Stomach (tissue), 9 donors: ENCODE results near the gene GPX5. TPM values are rescaled to one million over a fixed set of nuclear protein-coding genes. Genes with fewer than 3 reads are reported as not detected.

ENCODE experiments used
- DNase-seq, 2 donors: peaks; one replicate each; pipeline versions ENCODE4 v3.0.0 to v3.0.0-alpha.2; 2013 to 2019
- H3K27ac ChIP-seq, 5 donors: fragments of 200-600 bp in 4 of 5; sonication (generic) in 4 of 5; one replicate each; pipeline ENCODE4 v1.5.1; 2013 to 2019; ENCODE audit warnings: mild to moderate bottlenecking in 1 of 5, moderate library complexity in 1 of 5
- H3K27me3 ChIP-seq, 3 donors: fragments of 200-600 bp; sonication (generic); one replicate each; pipeline ENCODE4 v1.5.1; 2017 to 2019; ENCODE audit warnings: mixed run types in 1 of 3
- H3K36me3 ChIP-seq, 4 donors: fragments of 200-600 bp; sonication (generic); 1 replicate in 3 of 4; 2 replicates in 1 of 4; pipeline ENCODE4 v1.5.1; 2016 to 2019
- H3K4me1 ChIP-seq, 4 donors: fragments of 200-600 bp; sonication (generic); one replicate each; pipeline ENCODE4 v1.5.1; 2016 to 2019
- H3K4me3 ChIP-seq, 4 donors: fragments of 200-600 bp; sonication (generic) in 3 of 4; one replicate each; pipeline ENCODE4 v1.5.1; 2016 to 2019; ENCODE audit warnings: mild to moderate bottlenecking in 1 of 4
- H3K9me3 ChIP-seq, 4 donors: fragments of 200-600 bp; sonication (generic); one replicate each; pipeline ENCODE4 v1.5.1; 2016 to 2019
- CTCF ChIP-seq, 7 experiments: fragments of 450-650 bp in 4 of 7; fragments of 200-600 bp in 3 of 7; sonication (generic) in 3 of 7; IDR thresholded peaks; one replicate each; pipeline ENCODE4 v1.5.1; 2016 to 2019; ENCODE audit warnings: antibody characterized with exemption in 7 of 7, control low read depth in 2 of 7, mild to moderate bottlenecking in 1 of 7
- EP300 ChIP-seq: sonication (generic); formaldehyde crosslinking; IDR thresholded peaks from one replicate; pipeline ENCODE4 v1.6.1; 2017; ENCODE audit warnings: antibody characterized with exemption
- POLR2A ChIP-seq, 4 donors: fragments of 450-650 bp; IDR thresholded peaks; one replicate each; pipeline ENCODE4 v1.6.1; 2016; ENCODE audit warnings: antibody characterized with exemption in 4 of 4, control low read depth in 2 of 4, mild to moderate bottlenecking in 1 of 4, moderate library complexity in 1 of 4
- POLR2AphosphoS5 ChIP-seq, 3 donors: sonication (generic); formaldehyde crosslinking; IDR thresholded peaks; one replicate each; pipeline ENCODE4 v1.6.1; 2016; ENCODE audit warnings: antibody characterized with exemption in 3 of 3
- WGBS, 5 donors: extraction: QIAGEN DNeasy Blood & Tissue Kit in 3 of 5; methylation state at CpG; one replicate each; pipeline versions ENCODE4 v1.1.5 to v1.1.7; 2013 to 2018; 5-methylcytosine and 5-hydroxymethylcytosine counted together
- intact Hi-C: fragments of 100-400 bp; cut with DNase I; formaldehyde crosslinking; loops from one replicate; pipeline ENCODE4 v1.15.1; 2023; ENCODE audit warnings: low total_unique reads
- polyA plus RNA-seq, 3 donors: library from polyadenylated mRNA; stranded (reverse); fragments of 200-250 nt; gene quantifications; one replicate each; pipeline ENCODE4 v1.2.3, GENCODE V29; 2013
- total RNA-seq, 5 donors: library from RNA; depleted of rRNA; stranded (reverse); fragments of >200 nt; gene quantifications; one replicate each; pipeline versions ENCODE4 v1.1.0 to v1.2.3, GENCODE V29; 2014 to 2016
- donor health status: healthy with polysubstance abuse.
- donor health status: Bipolar disorder and iron deficiency.
- donor health status: healthy.

Gene GPX5
- total and polyA plus RNA-seq, 8 donors = not detected

- 23 to 35% (median 31%) methylated on average over 3 of the region's 3 CpGs for WGBS, 5 donors
- no peak for TF ChIP-seq CTCF (IDR thresholded peaks at IDR 0.05)
- TF ChIP-seq POLR2A (IDR thresholded peaks at IDR 0.05) = no peak
- no peak for TF ChIP-seq EP300
- TF ChIP-seq POLR2AphosphoS5 (IDR thresholded peaks at IDR 0.05) = no peak
- intact Hi-C loops = no loop called here
Measured at GRCh38 chr6:28563430-28564095, 37.9 kb downstream of the GPX5 start.

GRCh38 chr6:28565823-28566526 lies 40.3 kb downstream of the GPX5 start:
- 41 to 57% (median 49%) methylated on average over 7 of the region's 7 CpGs for WGBS, 5 donors
- Histone ChIP-seq H3K4me1 (no peaks in the 10 kb centered on the region), H3K27ac (no peak overlapping the region), H3K36me3 (no peaks in the 10 kb centered on the region), H3K9me3 (no peaks in the 10 kb centered on the region), H3K4me3 (no peak overlapping the region), H3K27me3 (peaks cover 0 to 37% (median 0%) of the 10 kb centered on the region in 3 donors)
- intact Hi-C loops = no loop called here
- TF ChIP-seq EP300 (no peak), POLR2AphosphoS5 (IDR thresholded peaks at IDR 0.05) (no peak), CTCF (IDR thresholded peaks at IDR 0.05) (no peak), POLR2A (IDR thresholded peaks at IDR 0.05) (no peak)
- DNase-seq = peak in 1 of 2 donors; percentile 27

More at GRCh38 chr6:28563430-28564095, 37.9 kb downstream of the GPX5 start:
- Histone ChIP-seq H3K27ac (no peak overlapping the region), H3K4me1 (no peaks in the 10 kb centered on the region), H3K36me3 (no peaks in the 10 kb centered on the region), H3K4me3 (no peak overlapping the region), H3K27me3 (peaks cover 0 to 28% (median 0%) of the 10 kb centered on the region in 3 donors), H3K9me3 (no peaks in the 10 kb centered on the region)
- DNase-seq = no peak

GRCh38 chr6:28566527-28567252 lies 41.0 kb downstream of the GPX5 start:
- intact Hi-C loops = no loop called here
- 87 to 95% (median 91%) methylated on average over 12 of the region's 12 CpGs for WGBS, 5 donors

More at GRCh38 chr6:28566527-28567252, 41.0 kb downstream of the GPX5 start:
- TF ChIP-seq CTCF (IDR thresholded peaks at IDR 0.05) (no peak), POLR2A (IDR thresholded peaks at IDR 0.05) (no peak), POLR2AphosphoS5 (IDR thresholded peaks at IDR 0.05) (no peak), EP300 (no peak)
- no peaks in the 10 kb centered on the region for H3K4me1 ChIP-seq
- H3K9me3 ChIP-seq = no peaks in the 10 kb centered on the region
- H3K36me3 ChIP-seq = no peaks in the 10 kb centered on the region
- peaks cover 0 to 37% (median 0%) of the 10 kb centered on the region in 3 donors for H3K27me3 ChIP-seq
- no peak overlapping the region for H3K27ac ChIP-seq
- no peak for DNase-seq
- H3K4me3 ChIP-seq = no peak overlapping the region
